RWPE1 (cell line): Measurements from ENCODE around the gene GAS2L3.

Experiments used
- CTCF ChIA-PET: fragments of 350-600 bp; sonication (Branson Sonifier 250); formaldehyde crosslinking; extraction: SDS; loops from one replicate; lab custom pipeline; 2021; lab: Yijun Ruan, JAX
- POLR2A ChIA-PET: fragments of 400-600 bp; formaldehyde crosslinking; extraction: SDS; loops from one replicate; lab custom pipeline; 2020; ENCODE audit warnings: antibody characterized with exemption; ENCODE audit not compliant: low non-redundant PET; lab: Yijun Ruan, JAX
- DNase-seq: peaks from one replicate; pipeline ENCODE4 v3.0.0; 2012; ENCODE audit warnings: low spot score
- H3K27ac ChIP-seq: fragments of 450-650 bp; 2 replicates; pipeline ENCODE4 v1.5.1; 2017
- CTCF ChIP-seq: fragments of 450-650 bp; conservative IDR thresholded peaks from 2 replicates; pipeline ENCODE4 v1.5.1; 2017; ENCODE audit warnings: low read depth, mild to moderate bottlenecking

The GAS2L3 gene

GRCh38 chr12:100652488-100652887 lies 79.0 kb downstream of the GAS2L3 start:
- CTCF ChIA-PET, result no interaction called here

GRCh38 chr12:100656141-100656540 lies 82.7 kb downstream of the GAS2L3 start:
- ChIA-PET CTCF (interaction anchor here (0.6 kb wide), 1 partner anchor 37 kb away, joined by 6 read pairs; no protein-coding TSS in a partner anchor), POLR2A (no interaction called here)
- no peak for TF ChIP-seq CTCF
- no peak overlapping the region for H3K27ac ChIP-seq
- no peak for DNase-seq

More at GRCh38 chr12:100652488-100652887, 79.0 kb downstream of the GAS2L3 start:
- TF ChIP-seq CTCF, result no peak
- DNase-seq, result no peak
- no peak overlapping the region for H3K27ac ChIP-seq
- POLR2A ChIA-PET, result no interaction called here

GRCh38 chr12:100656856-100657255 lies 83.4 kb downstream of the GAS2L3 start:
- ChIA-PET CTCF (interaction anchor here (0.6 kb wide), 1 partner anchor 81 kb away, joined by 3 read pairs; no protein-coding TSS in a partner anchor), POLR2A (no interaction called here)
- no peak for TF ChIP-seq CTCF
- DNase-seq, result no peak
- no peak overlapping the region for H3K27ac ChIP-seq

GRCh38 chr12:100661300-100661951 lies 87.9 kb downstream of the GAS2L3 start:
- CTCF ChIA-PET, result no interaction called here
- DNase-seq, result no peak
- TF ChIP-seq CTCF, result no peak
- POLR2A ChIA-PET, result no interaction called here
- H3K27ac ChIP-seq, result no peak overlapping the region

- POLR2A ChIA-PET, result interaction anchor here (0.8 kb wide), 1 partner anchor 1574 kb away, joined by 3 read pairs; no protein-coding TSS in a partner anchor
- no peak for DNase-seq
These were observed 93.1 kb downstream of the GAS2L3 start for GRCh38 chr12:100666588-100666987.

More at GRCh38 chr12:100666588-100666987, 93.1 kb downstream of the GAS2L3 start:
- CTCF ChIA-PET, result no interaction called here
- TF ChIP-seq CTCF, result no peak
- no peak overlapping the region for H3K27ac ChIP-seq
